Liver (tissue), 9 donors: ENCODE data around the gene ARHGEF16. TPM values are rescaled to one million over a fixed set of nuclear protein-coding genes. Genes with fewer than 3 reads are reported as not detected.

ENCODE experiments used
- DNase-seq: peaks from one replicate; pipeline ENCODE4 v3.0.0-alpha.2; 2017; ENCODE audit warnings: low spot score
- H3K27ac ChIP-seq, 2 donors: one replicate each; pipeline ENCODE4 v1.7.0; 2013; ENCODE audit warnings: inconsistent platforms in 2 of 2, low read length in 2 of 2, control low read depth in 1 of 2, low read depth in 1 of 2, mild to moderate bottlenecking in 1 of 2
- H3K27me3 ChIP-seq, 4 donors: one replicate each; pipeline versions ENCODE4 v1.6.1 to v1.7.0; 2013; ENCODE audit warnings: low read length in 3 of 4, inconsistent platforms in 1 of 4, mild to moderate bottlenecking in 1 of 4, moderate library complexity in 1 of 4; ENCODE audit not compliant: control insufficient read depth in 4 of 4, insufficient read depth in 4 of 4
- H3K36me3 ChIP-seq, 4 donors: one replicate each; pipeline versions ENCODE4 v1.6.1 to v1.7.0; 2013; ENCODE audit warnings: low read length in 3 of 4, mild to moderate bottlenecking in 3 of 4, low read depth in 1 of 4, moderate library complexity in 1 of 4; ENCODE audit not compliant: control insufficient read depth in 4 of 4, insufficient read depth in 3 of 4
- H3K4me1 ChIP-seq, 4 donors: one replicate each; pipeline versions ENCODE4 v1.6.1 to v1.7.0; 2013; ENCODE audit warnings: low read length in 3 of 4, mild to moderate bottlenecking in 3 of 4, moderate library complexity in 1 of 4; ENCODE audit not compliant: control insufficient read depth in 4 of 4, insufficient read depth in 4 of 4
- H3K4me3 ChIP-seq, 3 donors: one replicate each; pipeline versions ENCODE4 v1.6.1 to v1.7.0; 2013; ENCODE audit warnings: low read length in 3 of 3, control low read depth in 1 of 3, low read depth in 1 of 3, mild to moderate bottlenecking in 1 of 3
- H3K9ac ChIP-seq, 2 donors: one replicate each; pipeline ENCODE4 v1.7.0; 2013; ENCODE audit warnings: low read length in 2 of 2, mild to moderate bottlenecking in 2 of 2, moderate library complexity in 2 of 2, control low read depth in 1 of 2, low read depth in 1 of 2
- H3K9me3 ChIP-seq, 4 donors: one replicate each; pipeline versions ENCODE4 v1.6.1 to v1.7.0; 2013; ENCODE audit warnings: low read length in 3 of 4; ENCODE audit not compliant: control insufficient read depth in 4 of 4
- EGR1 ChIP-seq, 2 donors: IDR thresholded peaks; 2 replicates each; pipeline ENCODE4 v1.6.1; 2016 to 2018; ENCODE audit warnings: antibody characterized with exemption in 2 of 2, low read depth in 2 of 2
- FOXA2 ChIP-seq: IDR thresholded peaks from 2 replicates; pipeline ENCODE4 v1.6.1; 2016; ENCODE audit warnings: antibody characterized with exemption
- GABPA ChIP-seq, 2 donors: IDR thresholded peaks in 1 of 2; conservative IDR thresholded peaks in 1 of 2; 2 replicates each; pipeline ENCODE4 v1.6.1; 2016; ENCODE audit warnings: antibody characterized with exemption in 2 of 2, mild to moderate bottlenecking in 1 of 2, moderate library complexity in 1 of 2
- HNF4A ChIP-seq, 2 donors: conservative IDR thresholded peaks; 2 replicates each; pipeline ENCODE4 v1.6.1; 2016; ENCODE audit warnings: antibody characterized with exemption in 2 of 2, mild to moderate bottlenecking in 2 of 2
- HNF4G ChIP-seq: IDR thresholded peaks from 2 replicates; pipeline ENCODE4 v1.6.1; 2016; ENCODE audit warnings: antibody characterized with exemption
- NR2F2 ChIP-seq: IDR thresholded peaks from 2 replicates; pipeline ENCODE4 v1.6.1; 2016; ENCODE audit warnings: antibody characterized with exemption
- RAD21 ChIP-seq, 2 donors: IDR thresholded peaks; 2 replicates each; pipeline ENCODE4 v1.6.1; 2016; ENCODE audit warnings: antibody characterized with exemption in 2 of 2, mild to moderate bottlenecking in 2 of 2
- RXRA ChIP-seq, 2 donors: IDR thresholded peaks; 2 replicates each; pipeline ENCODE4 v1.6.1; 2017 to 2018; ENCODE audit warnings: antibody characterized with exemption in 2 of 2, mild to moderate bottlenecking in 1 of 2
- SP1 ChIP-seq: IDR thresholded peaks from 2 replicates; pipeline ENCODE4 v1.6.1; 2018; ENCODE audit warnings: antibody characterized with exemption, mild to moderate bottlenecking
- TAF1 ChIP-seq: conservative IDR thresholded peaks from 2 replicates; pipeline ENCODE4 v1.6.1; 2016; ENCODE audit warnings: antibody characterized with exemption, mild to moderate bottlenecking
- YY1 ChIP-seq: IDR thresholded peaks from 2 replicates; pipeline ENCODE4 v1.6.1; 2016; ENCODE audit warnings: antibody characterized with exemption, mild to moderate bottlenecking
- WGBS: extraction: QIAGEN DNeasy Blood & Tissue Kit; methylation state at CpG from one replicate; pipeline ENCODE4 v1.1.7; 2013; 5-methylcytosine and 5-hydroxymethylcytosine counted together
- polyA plus RNA-seq, 2 donors: library from polyadenylated mRNA; stranded (reverse) in 1 of 2; unstranded in 1 of 2; fragments of 200-250 nt in 1 of 2; fragments of >200 nt in 1 of 2; fragmentation: Nextera tagmentation in 1 of 2; extraction: Ambion mirVana in 1 of 2; gene quantifications; one replicate each; pipeline versions ENCODE4 v1.2.1 to v1.2.3, GENCODE V29; 2013 to 2015
- total RNA-seq, 2 donors: library from RNA; depleted of rRNA; stranded (reverse); fragments of >200 nt; gene quantifications; one replicate each; pipeline ENCODE4 v1.2.3, GENCODE V29; 2014
- TF ChIP-seq, protein P1 (sequence below): IDR thresholded peaks from 2 replicates; pipeline ENCODE4 v1.6.1; 2016; ENCODE audit warnings: antibody characterized with exemption
- TF ChIP-seq, protein P2 (sequence below): IDR thresholded peaks from 2 replicates; pipeline ENCODE4 v1.6.1; 2016; ENCODE audit warnings: antibody characterized with exemption
- TF ChIP-seq, protein P3 (sequence below): IDR thresholded peaks from 2 replicates; pipeline ENCODE4 v1.6.1; 2016; ENCODE audit warnings: antibody characterized with exemption
- TF ChIP-seq, protein P4 (sequence below): IDR thresholded peaks from 2 replicates; pipeline ENCODE4 v1.6.1; 2016; ENCODE audit warnings: antibody characterized with exemption, mild to moderate bottlenecking
- donor health status: healthy.
- donor health status: healthy.
- donor health status: healthy.
- donor health status: healthy.
- donor health status: healthy.

ARHGEF16 gene
- total and polyA plus RNA-seq, 4 donors = 0.65 to 5.6 (median 2.8) TPM

DNA sequence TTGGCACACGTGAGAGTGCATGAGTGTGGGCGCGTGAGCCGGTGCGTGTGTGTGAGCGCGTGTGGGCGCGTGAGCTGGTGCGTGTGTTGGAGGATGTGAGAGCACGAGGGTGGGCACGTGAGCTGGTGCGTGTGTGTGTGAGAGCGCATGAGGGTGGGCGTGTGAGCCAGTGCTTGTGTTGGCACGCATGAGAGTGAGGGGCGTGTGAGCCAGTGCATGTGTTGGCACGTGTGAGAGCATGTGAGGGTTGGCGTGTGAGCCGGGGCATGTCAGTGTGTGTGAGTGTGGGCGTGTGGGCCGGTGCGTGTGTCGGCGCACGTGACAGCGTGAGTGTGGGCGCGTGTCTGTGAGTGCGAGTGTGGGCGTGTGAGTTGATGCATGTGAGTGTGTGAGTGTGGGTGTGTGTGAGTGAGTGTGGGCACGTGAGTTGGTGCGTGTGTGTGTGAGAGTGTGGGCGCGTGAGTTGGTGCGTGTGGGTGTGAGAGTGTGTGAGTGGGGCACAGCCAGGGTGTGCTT lies 45.7 kb upstream of the ARHGEF16 start:
- no peak for DNase-seq
- 93% methylated on average over 36 of the region's 36 CpGs for WGBS

DNA sequence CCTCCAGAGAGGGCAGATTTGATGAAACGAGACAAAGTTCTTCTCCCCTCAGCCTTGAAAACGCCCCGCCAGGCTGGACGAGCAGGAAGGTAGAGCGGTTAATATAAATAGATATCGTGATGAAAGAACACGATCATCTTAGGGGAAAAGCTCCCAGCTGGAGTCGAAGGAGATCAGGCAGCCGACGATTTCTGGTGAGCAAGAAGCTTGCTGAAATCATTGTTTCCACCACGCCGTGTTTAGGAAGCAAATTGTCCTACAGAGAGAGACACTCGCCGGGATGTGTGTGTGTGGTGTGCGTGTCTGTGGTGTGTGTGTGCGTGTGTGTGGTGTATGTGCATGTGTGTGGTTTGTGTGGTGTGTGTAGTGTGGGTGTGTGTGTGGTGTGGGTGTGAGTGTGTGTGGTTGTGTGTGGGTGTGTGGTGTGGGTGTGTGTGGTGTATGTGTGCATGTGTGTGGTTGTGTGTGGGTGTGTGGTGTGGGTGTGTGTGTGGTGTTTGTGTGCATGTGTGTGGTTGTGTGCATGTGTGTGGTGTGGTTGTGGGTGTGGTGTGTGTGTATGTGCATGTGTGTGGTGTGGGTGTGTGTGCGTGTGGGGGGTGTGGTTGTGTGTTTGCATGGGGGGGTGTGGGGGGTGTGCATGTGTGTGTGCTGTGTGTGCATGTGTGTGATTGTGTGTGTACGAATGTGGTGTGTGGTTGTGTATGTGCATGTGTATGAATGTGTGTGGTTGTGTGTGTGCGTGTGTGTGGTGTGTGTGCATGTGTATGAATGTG lies 44.9 kb upstream of the ARHGEF16 start:
- H3K4me3 ChIP-seq = no peak overlapping the region
- H3K36me3 ChIP-seq = no peaks in the 10 kb centered on the region
- no peak overlapping the region for H3K9ac ChIP-seq
- 78% methylated on average over 19 of the region's 19 CpGs for WGBS
- H3K4me1 ChIP-seq = no peaks in the 10 kb centered on the region
- no peak for DNase-seq
- H3K27ac ChIP-seq = no peak overlapping the region
- no peaks in the 10 kb centered on the region for H3K27me3 ChIP-seq
- no peaks in the 10 kb centered on the region for H3K9me3 ChIP-seq
- no peak for TF ChIP-seq RXRA (IDR thresholded peaks at IDR 0.05)
- TF ChIP-seq, protein P1, sequence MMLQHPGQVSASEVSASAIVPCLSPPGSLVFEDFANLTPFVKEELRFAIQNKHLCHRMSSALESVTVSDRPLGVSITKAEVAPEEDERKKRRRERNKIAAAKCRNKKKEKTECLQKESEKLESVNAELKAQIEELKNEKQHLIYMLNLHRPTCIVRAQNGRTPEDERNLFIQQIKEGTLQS = no peak
- TF ChIP-seq RAD21 (IDR thresholded peaks at IDR 0.05) = no peak
- TF ChIP-seq GABPA (IDR thresholded peaks at IDR 0.05 in 1 of 2, conservative IDR thresholded peaks at IDR 0.05 in 1 of 2) = no peak
- TF ChIP-seq SP1 = no peak

More for the DNA sequence above, 45.7 kb upstream of the ARHGEF16 start:
- no peaks in the 10 kb centered on the region for H3K36me3 ChIP-seq
- H3K27ac ChIP-seq = no peak overlapping the region
- no peaks in the 10 kb centered on the region for H3K27me3 ChIP-seq
- H3K4me1 ChIP-seq = no peaks in the 10 kb centered on the region
- no peak overlapping the region for H3K9ac ChIP-seq
- no peaks in the 10 kb centered on the region for H3K9me3 ChIP-seq
- TF ChIP-seq YY1 = no peak
- no peak for TF ChIP-seq NR2F2
- no peak for TF ChIP-seq FOXA2
- TF ChIP-seq, protein P2, sequence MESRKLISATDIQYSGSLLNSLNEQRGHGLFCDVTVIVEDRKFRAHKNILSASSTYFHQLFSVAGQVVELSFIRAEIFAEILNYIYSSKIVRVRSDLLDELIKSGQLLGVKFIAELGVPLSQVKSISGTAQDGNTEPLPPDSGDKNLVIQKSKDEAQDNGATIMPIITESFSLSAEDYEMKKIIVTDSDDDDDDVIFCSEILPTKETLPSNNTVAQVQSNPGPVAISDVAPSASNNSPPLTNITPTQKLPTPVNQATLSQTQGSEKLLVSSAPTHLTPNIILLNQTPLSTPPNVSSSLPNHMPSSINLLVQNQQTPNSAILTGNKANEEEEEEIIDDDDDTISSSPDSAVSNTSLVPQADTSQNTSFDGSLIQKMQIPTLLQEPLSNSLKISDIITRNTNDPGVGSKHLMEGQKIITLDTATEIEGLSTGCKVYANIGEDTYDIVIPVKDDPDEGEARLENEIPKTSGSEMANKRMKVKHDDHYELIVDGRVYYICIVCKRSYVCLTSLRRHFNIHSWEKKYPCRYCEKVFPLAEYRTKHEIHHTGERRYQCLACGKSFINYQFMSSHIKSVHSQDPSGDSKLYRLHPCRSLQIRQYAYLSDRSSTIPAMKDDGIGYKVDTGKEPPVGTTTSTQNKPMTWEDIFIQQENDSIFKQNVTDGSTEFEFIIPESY = no peak
- no peak for TF ChIP-seq SP1
- TF ChIP-seq, protein P3, sequence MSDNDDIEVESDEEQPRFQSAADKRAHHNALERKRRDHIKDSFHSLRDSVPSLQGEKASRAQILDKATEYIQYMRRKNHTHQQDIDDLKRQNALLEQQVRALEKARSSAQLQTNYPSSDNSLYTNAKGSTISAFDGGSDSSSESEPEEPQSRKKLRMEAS = no peak
- no peak for TF ChIP-seq HNF4A (conservative IDR thresholded peaks at IDR 0.05)
- TF ChIP-seq RXRA (IDR thresholded peaks at IDR 0.05) = no peak
- TF ChIP-seq TAF1 = no peak
- no peak for TF ChIP-seq EGR1 (IDR thresholded peaks at IDR 0.05; ENCODE audit: low read depth in 2 of 2)
- TF ChIP-seq HNF4G = no peak
- TF ChIP-seq, protein P4, sequence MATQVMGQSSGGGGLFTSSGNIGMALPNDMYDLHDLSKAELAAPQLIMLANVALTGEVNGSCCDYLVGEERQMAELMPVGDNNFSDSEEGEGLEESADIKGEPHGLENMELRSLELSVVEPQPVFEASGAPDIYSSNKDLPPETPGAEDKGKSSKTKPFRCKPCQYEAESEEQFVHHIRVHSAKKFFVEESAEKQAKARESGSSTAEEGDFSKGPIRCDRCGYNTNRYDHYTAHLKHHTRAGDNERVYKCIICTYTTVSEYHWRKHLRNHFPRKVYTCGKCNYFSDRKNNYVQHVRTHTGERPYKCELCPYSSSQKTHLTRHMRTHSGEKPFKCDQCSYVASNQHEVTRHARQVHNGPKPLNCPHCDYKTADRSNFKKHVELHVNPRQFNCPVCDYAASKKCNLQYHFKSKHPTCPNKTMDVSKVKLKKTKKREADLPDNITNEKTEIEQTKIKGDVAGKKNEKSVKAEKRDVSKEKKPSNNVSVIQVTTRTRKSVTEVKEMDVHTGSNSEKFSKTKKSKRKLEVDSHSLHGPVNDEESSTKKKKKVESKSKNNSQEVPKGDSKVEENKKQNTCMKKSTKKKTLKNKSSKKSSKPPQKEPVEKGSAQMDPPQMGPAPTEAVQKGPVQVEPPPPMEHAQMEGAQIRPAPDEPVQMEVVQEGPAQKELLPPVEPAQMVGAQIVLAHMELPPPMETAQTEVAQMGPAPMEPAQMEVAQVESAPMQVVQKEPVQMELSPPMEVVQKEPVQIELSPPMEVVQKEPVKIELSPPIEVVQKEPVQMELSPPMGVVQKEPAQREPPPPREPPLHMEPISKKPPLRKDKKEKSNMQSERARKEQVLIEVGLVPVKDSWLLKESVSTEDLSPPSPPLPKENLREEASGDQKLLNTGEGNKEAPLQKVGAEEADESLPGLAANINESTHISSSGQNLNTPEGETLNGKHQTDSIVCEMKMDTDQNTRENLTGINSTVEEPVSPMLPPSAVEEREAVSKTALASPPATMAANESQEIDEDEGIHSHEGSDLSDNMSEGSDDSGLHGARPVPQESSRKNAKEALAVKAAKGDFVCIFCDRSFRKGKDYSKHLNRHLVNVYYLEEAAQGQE = no peak
- H3K4me3 ChIP-seq = no peak overlapping the region
